ENCODE measurements around the gene KRT77.
"Not testable (repeated sequence)": the region's sequence is repeated elsewhere in the genome, so short reads cannot be mapped to it uniquely, and the experiment has no call there.

KRT77 gene

DNA sequence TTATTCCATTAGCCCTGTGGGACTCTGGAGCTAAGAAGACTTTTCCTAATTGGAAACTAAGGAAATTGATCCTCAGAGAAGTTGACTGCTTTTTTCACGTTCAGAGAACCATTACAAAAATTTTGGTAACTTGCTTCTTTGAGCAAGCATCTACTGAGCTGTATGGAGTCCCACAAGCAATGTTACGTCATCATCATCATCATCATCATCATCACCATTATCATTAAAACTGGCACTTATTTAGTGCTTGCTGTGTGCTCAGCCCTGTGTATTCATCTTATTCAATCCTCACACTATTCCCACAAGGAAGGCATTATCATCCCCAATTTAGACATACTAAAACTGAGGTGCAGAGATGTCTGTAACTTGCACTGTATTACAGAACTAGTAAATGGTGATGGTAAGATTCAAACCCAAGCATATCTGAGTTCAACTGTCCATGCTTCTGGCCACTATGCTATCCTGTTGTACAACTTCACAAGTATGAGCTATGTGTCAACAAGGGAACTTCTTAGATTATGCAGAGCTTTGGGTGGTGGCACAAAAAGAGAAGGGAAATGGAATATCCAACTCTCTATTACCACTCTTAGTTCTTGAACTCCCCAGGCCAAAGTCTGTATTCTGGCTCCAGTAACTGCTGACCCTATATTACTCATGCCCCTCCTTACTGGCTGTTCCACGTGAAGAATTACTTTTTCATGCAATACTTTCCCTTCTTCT is 29.5 kb downstream of the KRT77 start:
- DNase-seq, result no peak

DNA sequence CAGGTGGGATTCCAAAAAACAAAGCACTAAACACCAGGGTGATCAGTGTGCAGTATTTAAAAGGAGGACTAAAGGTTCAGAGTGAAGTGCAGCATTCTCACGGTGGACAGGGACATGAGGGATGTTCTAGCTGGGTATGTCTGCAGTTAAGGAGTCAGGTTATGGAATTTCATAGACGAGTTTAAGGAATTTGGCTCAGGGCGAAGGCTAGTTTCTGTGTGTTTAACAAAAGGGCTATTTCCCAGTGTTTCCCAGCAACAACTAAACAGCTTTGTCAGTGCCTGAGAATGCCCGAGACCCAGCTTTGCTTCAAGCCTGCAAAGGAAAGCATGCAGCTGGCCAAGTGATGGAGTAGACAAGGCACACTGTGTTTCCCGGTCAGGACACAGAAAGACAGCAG is 30.1 kb downstream of the KRT77 start:
- no peak for DNase-seq

DNA sequence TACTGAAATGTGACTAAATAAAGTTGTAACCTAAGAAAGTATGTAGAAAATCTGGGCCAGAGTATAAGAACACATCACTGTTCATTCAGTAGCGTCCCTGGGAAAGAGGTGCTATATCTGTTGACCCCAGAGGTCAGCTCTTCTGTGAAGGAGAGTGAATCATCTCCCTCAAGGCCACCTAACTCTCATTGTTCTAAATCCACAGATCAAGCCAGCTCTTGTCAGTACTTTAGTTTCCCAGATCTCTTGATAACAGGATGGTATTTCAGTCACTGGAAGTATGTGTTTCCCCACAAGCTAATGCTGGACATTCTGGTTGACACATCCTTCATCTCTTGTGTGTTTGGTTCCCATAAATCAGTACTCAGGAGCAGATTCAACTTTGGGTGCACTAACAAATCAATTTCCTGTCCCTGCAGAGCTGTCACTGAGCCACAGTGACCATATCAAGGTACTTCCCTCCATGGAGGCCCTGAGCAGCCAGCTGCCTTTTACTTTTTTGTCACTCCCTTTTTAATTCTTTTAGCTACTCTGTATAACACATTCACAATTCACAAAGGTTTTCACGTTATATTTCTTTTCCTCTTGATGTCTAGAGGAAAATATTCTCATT is 30.9 kb downstream of the KRT77 start:
- no peak for DNase-seq

DNA sequence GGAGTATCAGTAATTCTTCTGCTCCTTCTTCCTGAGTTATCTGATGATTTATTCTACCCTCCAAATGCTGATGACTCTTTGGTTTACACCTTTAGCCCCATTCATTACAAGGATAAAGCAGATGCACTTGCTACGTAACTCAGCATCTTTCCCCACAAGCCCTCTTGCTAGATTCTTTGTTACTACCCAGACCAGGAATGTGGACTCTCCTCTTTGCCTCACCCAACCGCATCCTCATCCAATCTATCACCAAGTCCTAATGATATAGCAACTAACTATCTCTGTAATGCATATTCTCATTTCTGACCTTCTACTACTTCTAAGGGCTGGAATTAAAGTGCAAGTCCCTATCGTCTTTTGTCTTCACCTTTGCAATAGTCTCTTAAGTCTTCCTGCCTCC is 32.4 kb downstream of the KRT77 start:
- no peak for DNase-seq

DNA sequence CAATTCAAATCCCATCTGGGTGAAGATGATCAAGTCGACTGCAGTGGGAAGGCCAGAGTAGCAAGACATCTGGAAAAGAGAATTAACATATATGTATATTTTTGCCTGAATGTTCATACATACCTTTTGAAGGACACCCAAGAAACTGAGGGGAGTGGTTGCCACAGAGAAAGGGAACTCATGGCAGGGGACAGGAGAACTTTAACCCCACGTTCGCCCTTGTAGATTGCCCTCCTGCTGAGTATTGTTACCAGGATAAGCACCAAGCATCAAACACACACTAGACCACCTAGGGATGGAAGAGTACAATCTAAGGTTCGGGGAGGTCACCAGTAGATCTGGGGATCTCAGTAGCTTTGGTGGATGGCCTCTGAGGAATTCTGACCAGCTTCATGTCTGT is 32.8 kb downstream of the KRT77 start:
- no peak for DNase-seq

DNA sequence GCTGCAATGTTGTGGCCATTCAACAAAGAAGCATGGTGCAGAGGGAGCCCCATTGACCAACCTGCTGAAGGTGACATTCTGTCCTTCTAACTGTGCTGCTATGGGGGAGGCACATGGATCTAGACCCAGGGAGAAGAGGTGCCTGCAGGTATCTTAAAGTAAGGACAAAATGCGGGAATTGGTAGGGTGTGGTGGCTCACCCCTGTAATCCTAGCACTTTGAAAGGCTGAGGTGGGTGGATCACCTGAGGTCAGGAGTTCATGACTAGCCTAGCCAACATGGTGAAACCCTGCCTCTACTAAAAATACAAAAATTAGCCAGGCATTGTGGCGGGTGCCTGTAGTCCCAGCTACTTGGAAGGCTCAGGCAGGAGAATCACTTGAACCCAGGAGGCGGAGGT is 33.4 kb downstream of the KRT77 start:
- not testable (repeated sequence) for DNase-seq

DNA sequence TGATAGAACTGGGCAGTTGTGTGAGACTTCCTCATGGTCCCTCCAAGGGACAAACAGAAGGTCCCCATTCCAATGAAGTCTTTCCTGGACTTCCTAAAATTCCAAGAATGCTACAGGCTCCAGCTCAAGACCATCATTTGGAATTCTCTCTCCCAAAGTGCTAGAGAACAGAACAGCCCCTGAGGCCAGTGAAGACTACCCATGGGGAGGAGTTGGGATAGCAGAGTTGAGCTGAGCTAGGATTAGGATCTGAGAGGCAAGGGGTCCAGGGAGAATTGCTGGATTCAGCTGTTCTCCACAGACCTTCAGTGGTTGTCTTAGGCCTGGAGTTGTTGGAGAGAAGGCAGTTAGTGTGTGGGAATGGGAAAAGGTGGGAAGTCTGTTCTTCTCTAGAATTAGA is 33.9 kb downstream of the KRT77 start:
- no peak for DNase-seq

DNA sequence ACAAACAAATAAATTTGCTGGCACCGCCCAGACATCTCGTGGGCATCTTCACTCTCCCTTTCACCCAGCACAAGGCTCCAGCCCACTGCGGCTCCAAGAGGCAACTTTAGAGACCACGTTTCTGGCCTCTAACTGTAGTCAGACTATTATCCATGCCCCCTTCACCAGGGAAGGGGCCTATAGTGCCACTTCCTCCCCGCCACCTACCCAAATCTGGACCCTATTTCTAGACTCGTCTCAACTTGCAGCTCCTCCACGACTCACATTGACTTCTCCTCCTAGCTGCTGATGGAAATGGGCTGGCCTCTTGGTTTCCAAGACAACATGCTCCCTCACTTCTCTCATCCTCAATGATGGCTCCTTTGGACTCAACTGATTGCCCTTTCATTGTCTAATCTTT is 35.4 kb downstream of the KRT77 start:
- no peak for DNase-seq

DNA sequence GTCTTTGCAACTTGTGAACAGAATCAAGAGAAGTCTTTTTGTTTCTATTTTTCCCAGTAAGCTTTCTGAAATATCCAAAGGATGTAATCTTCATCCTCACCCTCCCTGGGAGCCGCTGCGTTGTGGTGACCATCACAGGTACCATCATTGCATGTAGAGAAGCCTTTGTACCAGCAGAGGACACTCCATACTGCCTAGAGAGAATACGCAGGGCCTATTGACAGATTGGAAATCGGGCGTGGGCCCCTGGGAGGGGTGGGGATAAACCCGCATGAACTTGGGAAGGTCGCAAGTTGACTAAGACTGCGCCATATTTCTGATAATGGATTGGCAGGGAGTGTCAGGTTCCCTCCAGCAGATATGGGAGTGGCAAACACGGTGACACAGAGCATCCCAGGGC is 35.8 kb downstream of the KRT77 start:
- no peak for DNase-seq

DNA sequence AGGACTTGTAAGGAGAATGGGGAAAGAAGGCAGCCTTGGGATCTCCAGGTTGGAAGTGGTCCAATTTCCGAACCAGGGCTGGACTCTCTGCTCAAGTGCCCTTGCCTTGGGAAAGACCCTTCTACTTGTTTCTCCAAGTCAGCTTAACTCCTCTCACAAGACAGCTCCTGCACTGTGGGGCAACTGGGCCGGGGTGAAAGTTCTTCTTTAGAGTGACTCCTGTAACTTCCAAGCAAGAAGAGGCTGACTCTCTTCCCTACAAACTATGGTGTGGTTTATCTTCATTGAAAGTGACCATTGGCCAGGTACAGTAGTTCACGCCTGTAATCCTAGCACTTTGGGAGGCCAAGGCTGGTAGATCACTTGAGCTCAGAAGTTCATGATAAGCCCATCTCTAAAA is 36.9 kb downstream of the KRT77 start:
- no peak for DNase-seq

DNA sequence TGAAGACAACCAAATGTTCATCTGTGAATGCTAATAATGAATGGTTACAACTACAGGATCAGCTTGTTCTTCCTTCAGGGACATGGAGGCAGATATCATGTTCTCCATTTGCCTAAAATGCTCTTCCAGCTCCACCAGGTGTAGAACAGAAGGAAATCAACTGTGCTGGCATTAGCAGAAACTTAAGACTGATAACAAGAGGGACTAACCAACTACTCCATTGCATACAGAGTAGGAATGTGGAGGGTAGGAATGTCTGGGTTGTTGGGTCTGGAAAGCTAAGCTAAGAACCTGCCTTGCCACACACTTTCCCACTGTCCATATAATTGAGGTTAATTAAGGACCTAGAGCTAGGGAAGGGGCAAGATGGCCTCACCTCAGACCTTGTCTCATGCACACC is 39.9 kb downstream of the KRT77 start:
- DNase-seq, result no peak

DNA sequence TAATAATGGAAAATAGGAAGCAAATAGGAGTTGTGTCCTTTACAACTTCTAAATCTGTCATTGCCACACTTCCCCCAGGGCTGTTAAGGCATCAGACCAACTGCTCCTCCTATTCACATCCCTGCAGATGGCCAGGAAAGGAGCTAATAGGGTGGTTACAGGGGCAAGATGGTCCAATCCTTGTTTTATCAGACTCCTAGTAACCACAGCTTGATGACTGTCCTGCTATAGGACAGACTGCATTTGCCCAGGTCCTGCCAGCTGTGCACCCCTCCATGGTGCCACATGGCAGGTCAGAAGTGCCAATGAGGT is 40.5 kb downstream of the KRT77 start:
- no peak for DNase-seq

DNA sequence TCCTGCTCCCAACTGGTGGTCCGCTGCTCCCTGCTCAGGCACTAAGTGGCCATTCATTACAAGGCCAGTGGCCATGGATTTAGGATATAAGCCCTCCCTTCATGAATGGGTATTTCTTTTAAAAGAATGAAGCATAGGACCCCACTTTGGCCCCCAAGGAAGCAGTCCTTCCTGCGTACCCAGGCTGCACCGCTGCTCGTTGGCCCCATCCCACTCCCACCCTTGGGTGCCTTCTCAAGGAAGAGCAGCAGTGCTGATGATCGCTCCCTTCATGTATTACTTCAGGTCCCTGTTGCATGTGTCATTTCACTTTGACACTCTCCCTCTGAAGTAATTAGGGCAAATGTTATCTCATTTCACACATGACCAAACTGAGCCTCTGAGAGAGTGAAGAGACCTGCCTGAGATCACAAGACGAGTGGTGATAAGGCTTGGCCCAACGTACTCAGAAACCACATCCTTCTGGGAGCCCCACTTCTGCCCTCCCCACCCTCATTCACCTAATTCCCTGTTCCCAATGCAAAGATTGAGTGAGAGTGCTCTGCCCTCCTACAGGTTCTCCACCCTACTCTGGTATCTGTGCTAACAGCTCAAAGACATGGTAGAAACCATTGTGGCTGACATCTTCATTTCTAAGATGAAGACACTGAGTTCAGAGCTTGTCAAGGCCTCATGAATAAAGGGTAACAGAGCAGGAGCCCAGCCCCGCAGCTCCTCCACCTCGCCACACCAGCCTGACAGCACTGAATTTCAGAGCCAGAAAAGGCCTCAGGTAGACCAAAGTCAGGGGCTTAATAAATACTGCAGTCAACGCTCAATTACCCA is 41.0 kb downstream of the KRT77 start:
- DNase-seq, result no peak

DNA sequence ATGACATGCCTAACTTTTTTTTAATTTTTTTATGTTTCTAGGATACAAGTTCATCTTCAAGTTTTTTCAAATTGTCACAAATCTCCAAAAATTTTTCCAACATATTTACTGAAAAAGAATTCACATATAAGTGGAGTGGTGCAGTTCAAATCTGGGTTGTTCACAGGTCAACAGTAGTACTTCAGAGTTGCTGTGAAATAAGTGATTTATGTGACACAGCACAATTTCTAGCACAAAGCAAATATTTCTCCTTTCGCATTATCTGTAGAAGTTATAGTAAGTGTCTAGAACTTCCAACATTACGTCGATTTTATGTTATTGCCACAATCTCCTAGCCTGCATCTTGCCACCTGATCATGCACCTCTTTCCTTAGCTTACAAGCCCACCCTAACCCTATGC is 41.7 kb downstream of the KRT77 start:
- DNase-seq, result no peak

DNA sequence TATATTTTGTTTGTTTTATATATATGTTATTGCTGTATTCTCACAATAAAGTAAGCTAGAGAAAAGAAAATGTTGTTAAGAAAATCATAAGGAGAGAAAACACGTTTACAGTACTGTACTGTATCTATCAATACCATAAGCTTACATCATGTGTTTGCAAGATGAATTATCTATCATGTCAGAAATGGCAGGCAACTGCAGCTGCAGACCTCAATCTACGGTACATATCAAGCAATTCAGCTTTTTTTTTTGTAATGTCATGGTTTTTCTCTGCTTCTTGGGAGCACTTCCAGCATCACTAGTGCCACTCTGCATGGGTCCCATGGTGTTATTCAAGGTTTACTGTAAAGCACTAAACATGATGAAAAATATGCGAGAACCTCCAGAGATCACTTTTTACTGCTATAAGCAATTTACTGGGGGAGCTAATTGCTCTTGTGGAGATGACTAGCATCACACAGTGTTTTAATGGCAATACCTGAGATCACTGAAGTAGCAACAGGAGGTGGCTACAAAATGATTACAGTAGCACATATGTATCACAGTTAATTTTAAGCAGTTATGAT is 42.3 kb downstream of the KRT77 start:
- no peak for DNase-seq

DNA sequence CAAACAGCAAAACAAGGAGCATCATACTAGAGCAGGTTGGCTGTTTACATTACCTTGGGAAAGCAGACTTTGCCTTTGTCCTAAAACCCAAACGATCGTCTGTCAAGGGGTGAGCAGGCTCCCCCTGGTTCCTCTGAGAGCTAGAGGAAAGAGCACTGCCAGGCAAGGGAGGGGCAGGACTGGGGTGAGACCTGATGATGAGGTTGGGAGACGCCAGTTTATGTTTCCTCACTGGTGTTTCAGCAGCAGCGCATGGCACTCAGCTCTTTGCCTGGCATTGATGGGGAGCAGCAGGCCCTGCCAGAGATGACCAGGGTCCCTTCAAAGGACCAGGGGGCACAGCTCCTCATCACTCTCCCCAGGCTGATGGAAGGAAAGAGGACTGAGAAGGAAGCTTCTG is 43.4 kb downstream of the KRT77 start:
- DNase-seq, result no peak

DNA sequence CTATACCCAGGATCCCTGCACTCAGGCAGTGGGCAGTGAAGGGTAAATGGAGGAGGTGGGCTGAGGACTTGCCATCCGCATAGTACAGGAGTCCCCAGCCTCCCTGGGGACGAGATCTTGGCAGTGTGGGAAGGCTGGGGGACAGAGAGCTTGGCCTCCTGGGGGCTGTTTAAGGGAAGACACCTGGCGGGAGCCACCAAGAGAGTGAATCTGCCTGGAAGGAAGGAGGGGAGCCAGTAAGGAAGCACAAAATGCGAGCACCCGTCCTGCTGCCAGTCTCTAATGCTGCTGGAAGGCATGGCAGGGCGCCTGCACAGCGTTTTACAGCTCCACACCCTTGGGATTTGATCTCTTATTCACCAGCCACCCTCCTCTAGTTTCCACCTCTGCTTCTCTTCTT is 43.9 kb downstream of the KRT77 start:
- DNase-seq, result no peak

DNA sequence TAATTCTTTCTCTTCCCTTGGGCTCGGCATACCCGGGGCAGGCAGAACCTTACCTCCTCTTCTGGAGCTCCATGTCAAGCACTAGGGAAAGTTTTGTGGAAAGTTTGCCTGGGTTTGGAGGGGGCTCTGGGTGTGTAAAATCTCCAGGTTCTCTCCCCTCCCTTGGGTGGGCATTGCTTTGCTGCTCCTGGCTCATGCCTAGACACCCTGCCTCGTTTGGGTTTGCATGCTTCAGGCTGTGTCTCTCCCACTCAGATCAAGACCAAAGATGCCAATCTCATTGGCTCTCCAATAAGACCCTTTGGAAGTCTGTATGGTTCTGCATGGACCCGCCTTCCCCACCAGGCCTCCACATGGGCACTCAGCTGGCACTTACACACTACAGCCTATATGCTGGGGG is 45.1 kb downstream of the KRT77 start:
- DNase-seq, result no peak

DNA sequence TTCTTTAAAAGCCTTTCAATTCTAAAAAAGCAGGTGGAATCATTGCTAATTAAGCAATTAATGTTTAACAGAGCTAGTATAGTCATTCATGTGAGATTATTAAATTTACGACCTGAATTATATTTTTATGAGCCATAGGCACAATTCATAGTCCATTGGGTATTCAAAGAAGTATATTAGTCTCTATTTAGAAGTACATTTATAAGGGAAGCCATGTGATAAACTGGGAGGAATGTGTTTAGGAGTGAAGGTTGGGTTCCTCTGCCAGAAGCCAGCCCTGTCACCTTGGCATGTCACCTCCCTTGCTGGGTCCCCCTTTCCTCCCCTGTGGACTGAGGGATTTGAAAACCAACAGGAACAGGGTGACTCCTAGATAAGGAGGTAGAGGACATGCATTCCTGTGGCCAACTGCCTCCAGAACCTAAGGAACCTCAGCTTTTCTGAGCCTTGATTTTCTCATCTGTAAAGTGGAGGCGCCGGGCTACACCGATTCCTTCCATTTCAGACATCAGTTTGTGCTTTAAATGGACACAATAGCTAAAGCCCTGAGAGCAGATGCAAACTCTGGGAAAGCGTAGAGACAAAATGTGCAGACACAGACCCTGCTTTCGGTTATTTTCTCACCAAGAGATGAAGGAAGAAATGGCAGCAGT is 45.9 kb downstream of the KRT77 start:
- DNase-seq, result peak; percentile 16

DNA sequence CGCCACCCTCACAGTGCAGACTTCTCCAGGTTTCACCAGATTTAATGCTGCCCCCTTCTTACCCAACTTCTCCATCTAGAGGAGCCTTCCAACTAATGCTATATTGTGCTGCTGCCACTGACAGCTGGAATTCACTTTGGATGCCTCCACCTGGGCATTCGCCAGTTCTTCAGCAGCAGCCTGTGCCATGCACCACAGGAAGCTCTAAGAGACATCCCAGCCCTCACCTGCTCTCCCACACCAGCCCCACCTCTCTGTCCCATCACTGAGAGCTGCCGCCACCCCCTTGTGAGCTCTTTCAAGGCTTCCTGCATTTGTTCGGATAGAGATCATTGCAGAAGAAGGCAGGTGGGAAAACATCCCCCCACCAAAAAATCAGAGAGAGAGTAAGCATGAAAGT is 46.7 kb downstream of the KRT77 start:
- DNase-seq, result no peak

DNA sequence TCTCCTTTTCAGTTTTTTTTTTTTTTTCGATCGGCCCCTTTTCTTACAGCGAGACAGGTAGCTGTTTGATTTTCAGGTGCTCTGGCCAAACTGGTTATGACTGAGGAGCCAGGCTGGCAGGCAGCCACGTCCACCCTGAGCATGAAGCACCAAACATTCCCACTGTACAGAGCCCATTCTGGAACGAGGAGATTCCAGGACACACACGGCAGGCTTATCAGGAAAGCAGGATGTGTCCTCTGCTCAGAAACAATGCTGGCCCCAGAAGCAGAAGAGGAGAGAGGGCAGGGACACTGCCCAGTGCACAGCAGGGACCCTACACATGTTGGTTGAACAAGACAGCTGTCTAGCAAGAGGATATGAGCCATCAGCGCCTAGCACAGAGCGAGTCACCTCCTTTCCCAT is 47.6 kb downstream of the KRT77 start:
- DNase-seq, result peak; percentile 17

DNA sequence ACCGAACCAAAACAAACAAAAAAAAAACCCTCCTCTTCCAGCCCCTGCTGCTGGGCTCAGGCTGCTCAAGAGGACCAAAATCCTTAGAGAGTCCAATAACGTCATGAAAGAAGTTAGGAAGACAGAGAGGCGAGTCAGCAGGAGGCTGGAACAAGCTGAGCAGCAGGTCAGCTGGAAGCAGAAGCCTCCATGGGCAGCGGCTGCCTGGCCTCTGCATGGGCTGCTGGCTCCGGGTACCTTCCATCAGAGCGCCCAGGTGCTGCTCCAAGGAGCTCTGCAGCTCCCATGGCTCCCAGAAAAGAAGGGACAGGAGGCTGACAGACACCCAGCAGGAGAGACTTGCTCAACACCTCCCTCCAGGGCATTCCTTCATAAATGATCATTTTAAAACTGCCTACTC is 48.1 kb downstream of the KRT77 start:
- no peak for DNase-seq

DNA sequence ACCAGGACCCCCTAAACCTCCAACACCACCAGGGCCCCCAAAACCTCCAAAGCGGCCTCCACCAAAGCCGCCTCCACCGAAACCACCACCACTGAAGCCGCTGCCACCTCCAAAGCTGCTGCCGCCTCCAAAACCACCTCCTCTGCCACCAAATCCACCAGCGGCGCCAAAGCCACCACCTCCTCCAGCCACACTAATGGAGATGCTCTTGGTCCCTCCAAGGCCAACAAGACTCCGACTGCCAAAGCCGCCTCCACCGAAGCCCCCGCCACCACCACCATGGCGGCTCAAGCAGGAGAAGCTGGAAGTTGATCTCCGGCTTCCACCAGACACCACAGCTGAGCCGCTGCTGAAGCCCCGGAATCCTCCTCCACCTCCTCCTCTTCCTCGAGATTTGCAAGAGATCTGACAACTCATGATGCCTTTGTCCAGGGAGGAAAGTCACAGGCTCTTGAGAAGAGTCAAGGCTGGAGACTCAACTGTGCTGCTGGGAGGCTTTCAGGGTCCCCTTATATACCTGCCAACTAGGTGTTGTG is 51.5 kb downstream of the KRT77 start, which contains the start of gene KRT2:
KRT2 (minus strand) TSS at position 486 of the 536 bp plus-strand sequence; CDS start at position 417, 69 bp downstream.
- no peak for DNase-seq
